GM18909 (cell line): ENCODE results near the gene WDR90.

Experiments used
- ATAC-seq: cut with Tn5 transposase; IDR thresholded peaks from one replicate; pipeline ENCODE4 v1.9.1; 2021; ENCODE audit warnings: mild to moderate bottlenecking; ENCODE audit not compliant: unreplicated experiment, poor library complexity

The WDR90 gene

GRCh38 chr16:625977-626765 lies 23.0 kb upstream of the WDR90 start:
- ATAC-seq, result no peak

GRCh38 chr16:626787-627453 lies 22.2 kb upstream of the WDR90 start:
- no peak for ATAC-seq

GRCh38 chr16:627454-628239 lies 21.5 kb upstream of the WDR90 start:
- ATAC-seq, result no peak

GRCh38 chr16:628321-629061 lies 20.7 kb upstream of the WDR90 start:
- ATAC-seq, result no peak

- ATAC-seq, result no peak
These were observed 19.9 kb upstream of the WDR90 start for GRCh38 chr16:629185-629832.

GRCh38 chr16:629833-630248 lies 19.3 kb upstream of the WDR90 start:
- no peak for ATAC-seq

- ATAC-seq, result no peak
These were observed 18.8 kb upstream of the WDR90 start for GRCh38 chr16:630249-630814.

GRCh38 chr16:630815-631405 lies 18.3 kb upstream of the WDR90 start, which contains the start of gene WFIKKN1:
WFIKKN1 (plus strand) TSS chr16:630985; CDS start chr16:631254, 269 bp downstream.
- no peak for ATAC-seq

GRCh38 chr16:631808-632358 lies 17.3 kb upstream of the WDR90 start:
- no peak for ATAC-seq

- no peak for ATAC-seq
These were observed 16.5 kb upstream of the WDR90 start for GRCh38 chr16:632486-633335.

- no peak for ATAC-seq
These were observed 15.7 kb upstream of the WDR90 start for GRCh38 chr16:633336-634050.

- no peak for ATAC-seq
These were observed 15.0 kb upstream of the WDR90 start for GRCh38 chr16:634051-634670.

GRCh38 chr16:634996-635395 lies 14.2 kb upstream of the WDR90 start:
- ATAC-seq, result no peak

GRCh38 chr16:635573-636205 lies 13.5 kb upstream of the WDR90 start:
- peak; percentile 3 for ATAC-seq

GRCh38 chr16:636206-637080 lies 12.7 kb upstream of the WDR90 start, which contains the start of gene METTL26:
METTL26 (minus strand) TSS chr16:636305; CDS start chr16:636290, 15 bp downstream.
- ATAC-seq, result peak; percentile 78
